Measurements from ENCODE around the gene FAM25G.

FAM25G gene

DNA sequence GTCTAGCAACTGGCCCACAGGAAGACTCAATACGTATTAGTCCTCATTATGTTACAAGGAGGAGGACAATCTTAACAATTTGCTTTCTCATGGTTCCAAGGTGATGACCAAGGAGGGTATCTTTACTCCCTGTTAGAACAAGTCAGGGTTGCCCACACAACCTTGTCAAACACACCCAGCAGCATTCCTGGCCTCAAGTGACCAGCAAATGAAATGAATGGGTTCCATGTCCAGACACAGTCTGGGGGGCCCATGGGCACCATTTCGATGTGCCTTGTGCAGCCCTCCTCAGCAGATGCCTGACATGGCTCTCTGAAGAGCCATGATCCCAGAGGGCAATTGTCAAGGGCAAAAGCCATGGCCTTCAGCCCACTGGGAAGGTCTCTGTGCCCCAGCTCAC is 48.4 kb downstream of the FAM25G start:
- Histone ChIP-seq H3K36me3 (ENCODE audit: control insufficient read depth in 2 of 2, insufficient read depth in 1 of 2, low read length in 2 of 2) (no peaks in the 10 kb centered on the region), H3K9me3 (ENCODE audit: control insufficient read depth, insufficient read depth, low read depth, low read length) (no peaks in the 10 kb centered on the region), H3K4me1 (ENCODE audit: control insufficient read depth, insufficient read depth, low read length) (no peaks in the 10 kb centered on the region), H3K27ac (ENCODE audit: extremely low read depth, low read depth, low read length) (no peak overlapping the region), H3K4me3 (ENCODE audit: low read depth, low read length) (no peak overlapping the region)
- TF ChIP-seq PRDM4 (tag by site-specific recombination; IDR thresholded peaks at IDR 0.05) (no peak), ZBTB1 (tag by site-specific recombination; IDR thresholded peaks at IDR 0.05) (no peak), ZNF155 (tag by site-specific recombination; IDR thresholded peaks at IDR 0.05) (no peak)
- POLR2A ChIA-PET: no interaction called here
- CTCF ChIA-PET: no interaction called here

DNA sequence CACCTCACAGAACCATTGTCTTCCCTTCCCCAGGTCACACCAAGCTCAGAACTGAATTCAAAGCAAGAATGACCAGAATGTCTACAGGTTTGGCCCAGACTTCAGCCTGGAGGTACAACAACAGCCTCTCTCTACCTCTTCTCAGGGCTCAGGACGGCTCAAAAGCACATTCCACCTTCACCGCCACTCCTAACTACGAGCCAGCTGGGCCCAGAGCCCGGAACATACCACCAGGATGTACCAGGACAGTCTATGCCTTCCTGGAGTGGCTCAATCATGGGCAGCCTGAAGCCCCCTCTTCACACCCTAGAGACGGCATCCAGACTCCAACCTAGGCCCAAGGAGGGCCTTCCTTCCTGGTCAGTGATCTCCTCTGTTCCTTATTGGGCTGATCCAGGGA is 49.1 kb downstream of the FAM25G start:
- Histone ChIP-seq H3K9me3 (ENCODE audit: control insufficient read depth, insufficient read depth, low read depth, low read length) (no peaks in the 10 kb centered on the region), H3K4me1 (ENCODE audit: control insufficient read depth, insufficient read depth, low read length) (no peaks in the 10 kb centered on the region), H3K27ac (ENCODE audit: extremely low read depth, low read depth, low read length) (no peak overlapping the region), H3K4me3 (ENCODE audit: low read depth, low read length) (no peak overlapping the region), H3K36me3 (ENCODE audit: control insufficient read depth in 2 of 2, insufficient read depth in 1 of 2, low read length in 2 of 2) (no peaks in the 10 kb centered on the region)
- no peak for TF ChIP-seq ZSCAN23 (tag by site-specific recombination; IDR thresholded peaks at IDR 0.05)
- TF ChIP-seq YY1 (tag by site-specific recombination; IDR thresholded peaks at IDR 0.05): no peak
- no peak for TF ChIP-seq ZNF248 (tag by site-specific recombination; IDR thresholded peaks at IDR 0.05)
- no peak for TF ChIP-seq MZF1 (tag by site-specific recombination; IDR thresholded peaks at IDR 0.05; ENCODE audit: borderline replicate concordance)
- no peak for TF ChIP-seq ZNF488 (tag by site-specific recombination; IDR thresholded peaks at IDR 0.05)
- TF ChIP-seq PATZ1 (tag by site-specific recombination; IDR thresholded peaks at IDR 0.05): no peak
- TF ChIP-seq GFI1B (tag by site-specific recombination; IDR thresholded peaks at IDR 0.05): no peak
- TF ChIP-seq ZNF157 (tag by site-specific recombination; IDR thresholded peaks at IDR 0.05): no peak
- TF ChIP-seq ZNF600 (tag by site-specific recombination; IDR thresholded peaks at IDR 0.05): no peak
- no peak for TF ChIP-seq ZNF335 (tag by site-specific recombination; conservative IDR thresholded peaks at IDR 0.05)
- TF ChIP-seq, protein P1, sequence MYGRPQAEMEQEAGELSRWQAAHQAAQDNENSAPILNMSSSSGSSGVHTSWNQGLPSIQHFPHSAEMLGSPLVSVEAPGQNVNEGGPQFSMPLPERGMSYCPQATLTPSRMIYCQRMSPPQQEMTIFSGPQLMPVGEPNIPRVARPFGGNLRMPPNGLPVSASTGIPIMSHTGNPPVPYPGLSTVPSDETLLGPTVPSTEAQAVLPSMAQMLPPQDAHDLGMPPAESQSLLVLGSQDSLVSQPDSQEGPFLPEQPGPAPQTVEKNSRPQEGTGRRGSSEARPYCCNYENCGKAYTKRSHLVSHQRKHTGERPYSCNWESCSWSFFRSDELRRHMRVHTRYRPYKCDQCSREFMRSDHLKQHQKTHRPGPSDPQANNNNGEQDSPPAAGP (tag by site-specific recombination; IDR thresholded peaks at IDR 0.05): no peak
- TF ChIP-seq, protein P2, sequence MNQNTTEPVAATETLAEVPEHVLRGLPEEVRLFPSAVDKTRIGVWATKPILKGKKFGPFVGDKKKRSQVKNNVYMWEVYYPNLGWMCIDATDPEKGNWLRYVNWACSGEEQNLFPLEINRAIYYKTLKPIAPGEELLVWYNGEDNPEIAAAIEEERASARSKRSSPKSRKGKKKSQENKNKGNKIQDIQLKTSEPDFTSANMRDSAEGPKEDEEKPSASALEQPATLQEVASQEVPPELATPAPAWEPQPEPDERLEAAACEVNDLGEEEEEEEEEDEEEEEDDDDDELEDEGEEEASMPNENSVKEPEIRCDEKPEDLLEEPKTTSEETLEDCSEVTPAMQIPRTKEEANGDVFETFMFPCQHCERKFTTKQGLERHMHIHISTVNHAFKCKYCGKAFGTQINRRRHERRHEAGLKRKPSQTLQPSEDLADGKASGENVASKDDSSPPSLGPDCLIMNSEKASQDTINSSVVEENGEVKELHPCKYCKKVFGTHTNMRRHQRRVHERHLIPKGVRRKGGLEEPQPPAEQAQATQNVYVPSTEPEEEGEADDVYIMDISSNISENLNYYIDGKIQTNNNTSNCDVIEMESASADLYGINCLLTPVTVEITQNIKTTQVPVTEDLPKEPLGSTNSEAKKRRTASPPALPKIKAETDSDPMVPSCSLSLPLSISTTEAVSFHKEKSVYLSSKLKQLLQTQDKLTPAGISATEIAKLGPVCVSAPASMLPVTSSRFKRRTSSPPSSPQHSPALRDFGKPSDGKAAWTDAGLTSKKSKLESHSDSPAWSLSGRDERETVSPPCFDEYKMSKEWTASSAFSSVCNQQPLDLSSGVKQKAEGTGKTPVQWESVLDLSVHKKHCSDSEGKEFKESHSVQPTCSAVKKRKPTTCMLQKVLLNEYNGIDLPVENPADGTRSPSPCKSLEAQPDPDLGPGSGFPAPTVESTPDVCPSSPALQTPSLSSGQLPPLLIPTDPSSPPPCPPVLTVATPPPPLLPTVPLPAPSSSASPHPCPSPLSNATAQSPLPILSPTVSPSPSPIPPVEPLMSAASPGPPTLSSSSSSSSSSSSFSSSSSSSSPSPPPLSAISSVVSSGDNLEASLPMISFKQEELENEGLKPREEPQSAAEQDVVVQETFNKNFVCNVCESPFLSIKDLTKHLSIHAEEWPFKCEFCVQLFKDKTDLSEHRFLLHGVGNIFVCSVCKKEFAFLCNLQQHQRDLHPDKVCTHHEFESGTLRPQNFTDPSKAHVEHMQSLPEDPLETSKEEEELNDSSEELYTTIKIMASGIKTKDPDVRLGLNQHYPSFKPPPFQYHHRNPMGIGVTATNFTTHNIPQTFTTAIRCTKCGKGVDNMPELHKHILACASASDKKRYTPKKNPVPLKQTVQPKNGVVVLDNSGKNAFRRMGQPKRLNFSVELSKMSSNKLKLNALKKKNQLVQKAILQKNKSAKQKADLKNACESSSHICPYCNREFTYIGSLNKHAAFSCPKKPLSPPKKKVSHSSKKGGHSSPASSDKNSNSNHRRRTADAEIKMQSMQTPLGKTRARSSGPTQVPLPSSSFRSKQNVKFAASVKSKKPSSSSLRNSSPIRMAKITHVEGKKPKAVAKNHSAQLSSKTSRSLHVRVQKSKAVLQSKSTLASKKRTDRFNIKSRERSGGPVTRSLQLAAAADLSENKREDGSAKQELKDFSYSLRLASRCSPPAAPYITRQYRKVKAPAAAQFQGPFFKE (tag by site-specific recombination; IDR thresholded peaks at IDR 0.05; ENCODE audit: borderline replicate concordance): no peak
- no peak for TF ChIP-seq ZNF223 (tag by site-specific recombination; IDR thresholded peaks at IDR 0.05)
- no peak for TF ChIP-seq ZNF394 (tag by site-specific recombination; IDR thresholded peaks at IDR 0.05; ENCODE audit: borderline replicate concordance)
- CTCF ChIA-PET: interaction anchor here (1.2 kb wide), 1 partner anchor 102 kb away, joined by 3 read pairs; no protein-coding TSS in a partner anchor
- POLR2A ChIA-PET: no interaction called here
